ENCODE data around the gene CDC42BPB.

GRCh38 chr14:102957222-102957621 lies 100.1 kb downstream of the CDC42BPB start:
- TF ChIP-seq POLR2A (IDR thresholded peaks at IDR 0.05) (no peak), CTCF (IDR thresholded peaks at IDR 0.05) (no peak)
